ENCODE measurements around the gene GNAL.
"Not testable (repeated sequence)": the region's sequence is repeated elsewhere in the genome, so short reads cannot be mapped to it uniquely, and the experiment has no call there.

GNAL gene

DNA sequence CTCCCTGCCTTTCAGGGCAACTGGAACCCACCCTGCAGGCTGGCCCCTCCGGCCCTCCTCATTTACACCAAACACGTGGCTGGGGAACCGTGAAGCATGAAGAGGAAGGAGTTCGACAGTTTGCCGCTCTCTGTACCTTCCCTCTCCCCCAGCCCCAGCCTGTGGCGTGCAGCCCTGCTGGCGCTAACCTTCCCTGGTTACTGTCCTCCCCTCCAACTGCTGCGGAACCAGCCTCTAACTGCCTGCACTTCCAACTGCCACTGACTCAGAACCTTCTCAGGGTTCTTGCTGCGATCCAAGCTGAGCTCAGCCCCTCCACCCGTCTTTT is 19.2 kb upstream of the GNAL start:
- no peak for DNase-seq

DNA sequence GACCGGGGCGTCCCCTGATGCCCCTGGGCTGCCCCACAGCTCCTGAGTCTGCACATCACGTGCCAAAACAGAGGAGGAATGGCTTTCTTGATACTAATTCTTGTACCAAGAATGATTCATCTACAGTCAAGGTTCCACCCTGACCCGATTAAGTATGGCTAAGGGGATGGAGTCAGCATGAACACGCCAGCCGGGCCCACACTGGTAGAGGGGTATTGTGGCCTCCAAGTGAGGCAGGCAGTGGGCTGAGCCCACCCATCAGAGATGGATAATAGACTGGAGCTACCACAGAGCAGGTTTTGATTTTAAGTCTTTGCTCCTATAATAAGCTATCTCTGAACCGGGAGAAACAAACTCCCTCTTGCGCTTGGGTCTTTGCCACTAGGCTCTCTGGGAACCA is 17.9 kb upstream of the GNAL start:
- DNase-seq, result no peak

DNA sequence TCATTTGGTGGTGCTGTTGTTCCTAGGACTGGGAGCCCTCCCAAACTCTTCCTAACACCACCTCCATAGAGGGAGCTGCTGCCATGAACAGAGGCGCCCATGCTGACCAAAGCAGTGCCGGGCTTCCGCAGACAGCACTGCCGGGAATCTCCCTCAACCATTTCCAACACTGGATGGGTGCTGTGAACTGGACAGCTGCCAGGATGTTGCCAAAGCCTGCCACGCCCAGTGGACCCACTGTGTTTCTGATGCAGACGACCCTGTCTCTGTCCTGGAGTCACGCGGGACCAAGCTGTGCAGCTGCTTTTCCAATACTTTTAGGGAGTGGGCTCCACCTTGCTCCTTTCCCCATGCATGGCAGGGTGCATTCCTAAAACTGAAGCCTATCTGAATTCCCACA is 16.9 kb upstream of the GNAL start:
- no peak for DNase-seq

DNA sequence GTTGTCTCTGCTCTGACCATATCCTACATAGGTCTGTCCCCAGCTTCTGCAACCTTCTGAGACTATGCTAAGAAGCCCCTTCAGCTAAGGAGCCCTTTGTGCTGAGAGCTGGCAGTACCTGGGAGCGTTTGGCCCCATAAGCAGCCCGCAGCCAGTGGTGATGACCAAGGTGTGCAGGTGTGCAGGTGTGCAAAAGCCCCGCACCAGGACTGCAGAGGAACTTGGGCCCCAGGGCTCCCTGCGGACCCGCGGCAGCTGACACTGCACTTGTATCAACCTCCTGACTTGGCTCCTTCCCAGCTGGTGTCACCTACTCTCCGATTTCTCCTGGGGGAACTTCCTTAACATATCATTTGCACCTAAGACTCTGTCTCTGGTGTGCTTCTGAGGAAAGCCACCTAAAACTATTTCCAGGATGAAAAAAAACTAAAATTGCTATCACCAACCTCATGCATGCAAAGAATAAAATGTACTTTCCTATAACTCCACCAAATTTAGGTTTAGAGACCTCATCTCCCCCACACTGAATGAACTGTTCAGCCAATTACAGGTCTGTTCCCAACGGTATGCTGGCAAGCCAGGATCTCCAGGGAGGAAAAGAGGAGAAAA is 16.1 kb upstream of the GNAL start:
- DNase-seq, result no peak

DNA sequence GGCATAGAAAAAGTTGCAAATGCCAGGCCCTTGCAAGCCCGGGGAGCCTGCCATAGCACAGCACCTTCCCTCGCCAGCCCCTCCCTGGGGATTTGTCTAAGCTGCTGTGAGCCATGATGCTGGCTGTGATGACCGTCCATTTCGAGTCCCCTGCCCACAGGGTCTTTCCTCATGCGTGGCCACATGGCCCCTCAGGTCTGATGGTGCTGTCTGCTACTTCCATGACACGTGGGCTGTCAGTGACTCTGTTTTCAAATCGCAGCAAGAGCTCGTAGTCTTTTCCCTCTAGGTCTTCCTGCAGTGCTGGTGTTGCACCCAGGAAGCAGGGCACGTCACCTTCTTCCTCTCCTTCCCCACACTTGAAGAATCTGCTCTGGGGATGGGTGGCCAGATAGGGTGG is 15.5 kb upstream of the GNAL start:
- no peak for DNase-seq

DNA sequence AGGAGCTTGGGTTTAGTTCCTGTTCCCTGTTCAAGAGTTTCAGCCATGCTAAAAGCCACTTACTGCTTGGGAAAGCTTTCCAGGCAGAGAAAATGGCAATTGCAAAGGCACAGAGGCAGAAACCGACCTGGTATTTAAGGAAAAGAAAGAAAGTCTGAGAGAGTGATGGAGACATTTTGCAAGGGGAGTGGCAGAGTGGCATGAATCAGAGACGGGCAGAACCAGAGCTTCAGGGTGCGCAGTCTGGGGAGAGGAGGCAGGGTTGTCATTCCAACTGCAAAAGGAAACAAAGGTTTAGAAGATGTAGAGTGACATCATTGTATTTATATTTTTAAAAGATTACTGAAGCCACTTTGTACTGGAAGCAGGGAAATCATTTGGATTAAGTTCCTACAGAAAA is 14.9 kb upstream of the GNAL start:
- no peak for DNase-seq

DNA sequence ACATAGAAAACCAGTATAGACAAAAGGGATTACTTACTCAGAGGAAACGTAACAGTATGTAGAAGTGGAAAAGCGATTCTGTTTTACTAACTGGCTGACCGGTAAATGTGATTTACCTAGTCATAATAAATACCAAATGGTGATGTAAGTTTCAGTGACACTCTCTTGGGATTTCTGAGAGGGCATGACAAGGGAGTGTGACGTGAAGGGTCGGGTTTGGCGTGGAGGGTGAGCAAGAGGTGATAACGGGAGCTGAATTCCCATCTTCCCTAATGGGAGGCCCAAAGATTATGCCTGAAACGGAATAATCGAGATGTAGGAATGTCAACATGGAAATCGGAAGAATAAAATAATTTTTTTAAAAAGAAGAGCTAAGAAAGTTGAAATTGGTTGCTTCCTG is 12.7 kb upstream of the GNAL start:
- no peak for DNase-seq

DNA sequence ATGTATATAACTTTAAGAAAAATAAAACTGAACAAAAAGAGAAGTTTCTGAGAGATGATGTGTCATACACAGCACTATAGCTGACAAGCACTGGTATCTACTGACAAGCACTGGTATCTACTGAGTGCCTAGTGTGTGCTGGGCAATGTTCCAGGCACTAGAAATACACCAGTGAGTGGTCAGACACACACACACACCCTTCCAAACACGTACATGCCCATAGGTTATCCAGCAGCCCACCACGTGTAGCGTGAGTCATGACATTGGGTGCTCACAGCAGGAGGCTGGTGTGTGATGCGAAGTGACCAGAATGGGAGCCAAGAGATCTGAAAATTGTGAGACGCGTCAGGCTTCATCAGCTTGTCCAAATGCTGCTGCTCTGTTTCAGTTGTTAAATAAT is 12.2 kb upstream of the GNAL start:
- no peak for DNase-seq

DNA sequence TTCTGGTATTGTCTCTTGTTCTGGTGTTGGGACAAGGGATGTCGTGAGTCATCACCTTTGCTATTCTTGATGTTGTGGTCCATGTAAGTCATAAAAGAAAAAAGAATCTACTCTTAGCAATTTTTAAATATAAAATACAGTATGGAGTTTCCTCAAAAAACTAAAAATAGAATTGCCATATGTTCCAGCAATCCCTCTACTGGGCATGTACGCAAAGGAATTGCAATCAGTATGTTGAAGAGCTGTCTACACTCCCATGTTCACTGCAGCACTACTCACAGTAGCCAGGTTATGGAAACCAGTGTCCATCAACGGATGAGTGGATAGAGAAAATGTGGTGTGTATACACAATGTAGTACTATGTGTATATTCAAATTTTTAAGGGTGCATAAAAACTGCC is 10.9 kb upstream of the GNAL start:
- DNase-seq, result no peak

DNA sequence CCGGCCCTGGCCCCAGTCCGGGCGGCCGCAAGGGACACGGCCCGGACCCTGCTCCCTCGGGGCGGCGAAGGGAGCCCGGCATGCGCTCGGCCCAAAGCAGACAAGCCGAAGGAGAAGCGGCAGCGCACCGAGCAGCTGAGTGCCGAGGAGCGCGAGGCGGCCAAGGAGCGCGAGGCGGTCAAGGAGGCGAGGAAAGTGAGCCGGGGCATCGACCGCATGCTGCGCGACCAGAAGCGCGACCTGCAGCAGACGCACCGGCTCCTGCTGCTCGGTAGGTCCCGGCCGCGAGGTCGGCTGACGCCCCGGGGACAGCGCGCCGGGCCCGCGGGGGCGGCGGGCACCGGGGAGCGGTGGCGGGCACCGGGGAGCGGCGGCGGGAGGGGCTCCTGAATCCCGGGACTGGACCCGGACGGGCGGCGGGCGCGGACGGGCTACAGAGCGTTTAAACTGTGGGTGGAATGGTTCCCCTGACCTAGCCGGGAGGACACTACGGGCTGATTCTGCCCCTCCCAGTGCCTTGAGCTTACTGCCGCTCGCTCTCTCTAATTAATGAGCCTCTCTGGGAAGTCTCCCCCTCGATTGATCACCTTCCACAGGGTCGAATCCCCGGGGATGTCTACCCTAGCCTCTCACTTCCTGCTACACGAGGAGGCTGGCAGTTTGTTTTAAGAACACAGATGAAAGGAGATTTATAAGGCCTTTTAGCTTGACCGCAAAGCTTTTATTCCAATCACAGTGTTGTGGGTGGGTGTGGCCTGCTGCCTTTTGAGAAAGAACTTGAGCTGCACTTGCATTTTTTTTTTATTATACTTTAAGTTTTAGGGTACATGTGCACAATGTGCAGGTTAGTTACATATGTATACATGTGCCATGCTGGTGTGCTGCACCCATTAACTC is 853 bp downstream of the GNAL start:
- DNase-seq, result peak in 1 of 2 donors; percentile 24

DNA sequence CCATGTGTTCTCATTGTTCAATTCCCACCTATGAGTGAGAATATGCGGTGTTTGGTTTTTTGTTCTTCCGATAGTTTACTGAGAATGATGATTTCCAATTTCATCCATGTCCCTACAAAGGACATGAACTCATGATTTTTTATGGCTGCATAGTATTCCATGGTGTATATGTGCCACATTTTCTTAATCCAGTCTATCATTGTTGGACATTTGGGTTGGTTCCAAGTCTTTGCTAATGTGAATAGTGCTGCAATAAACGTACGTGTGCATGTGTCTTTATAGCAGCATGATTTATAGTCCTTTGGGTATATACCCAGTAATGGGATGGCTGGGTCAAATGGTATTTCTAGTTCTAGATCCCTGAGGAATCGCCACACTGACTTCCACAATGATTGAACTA is 1.6 kb downstream of the GNAL start:
- DNase-seq, result not testable (repeated sequence)

DNA sequence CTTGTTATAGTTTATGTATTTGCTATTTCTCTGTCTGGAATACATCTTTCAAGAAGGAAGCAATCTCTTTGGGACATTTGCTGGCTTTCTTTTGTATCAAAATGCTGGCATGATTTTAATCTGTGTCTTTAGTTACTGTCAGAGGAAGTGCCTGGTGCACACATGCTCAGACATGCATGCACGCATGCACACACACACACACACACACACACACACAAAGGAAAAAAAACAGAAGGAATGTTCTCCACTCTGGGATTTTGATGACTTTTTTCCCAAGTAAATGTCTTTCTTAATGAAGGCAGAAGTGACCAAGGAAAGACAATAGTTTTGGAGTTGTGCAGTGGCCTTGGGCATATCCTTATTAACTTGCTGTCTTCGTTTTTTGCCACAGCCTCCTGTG is 6.7 kb downstream of the GNAL start:
- no peak for DNase-seq

DNA sequence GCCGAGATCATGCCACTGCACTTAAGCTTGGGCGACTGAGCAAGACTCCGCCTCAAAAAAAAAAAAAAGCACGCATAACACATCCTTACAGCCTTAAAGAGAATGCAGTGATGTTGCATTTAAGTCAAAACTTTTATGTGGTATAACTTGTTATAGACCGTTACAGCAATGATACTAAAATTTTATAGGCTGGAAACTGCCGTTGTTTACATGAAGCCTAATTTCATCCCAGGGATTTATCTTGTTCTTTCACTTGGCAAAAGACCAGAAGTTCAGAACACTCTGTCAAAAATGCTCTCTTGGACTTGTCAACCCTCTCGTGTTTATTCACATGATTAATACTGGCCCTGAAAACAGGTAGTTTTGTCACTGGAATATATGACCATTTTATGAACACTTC is 7.4 kb downstream of the GNAL start:
- no peak for DNase-seq

DNA sequence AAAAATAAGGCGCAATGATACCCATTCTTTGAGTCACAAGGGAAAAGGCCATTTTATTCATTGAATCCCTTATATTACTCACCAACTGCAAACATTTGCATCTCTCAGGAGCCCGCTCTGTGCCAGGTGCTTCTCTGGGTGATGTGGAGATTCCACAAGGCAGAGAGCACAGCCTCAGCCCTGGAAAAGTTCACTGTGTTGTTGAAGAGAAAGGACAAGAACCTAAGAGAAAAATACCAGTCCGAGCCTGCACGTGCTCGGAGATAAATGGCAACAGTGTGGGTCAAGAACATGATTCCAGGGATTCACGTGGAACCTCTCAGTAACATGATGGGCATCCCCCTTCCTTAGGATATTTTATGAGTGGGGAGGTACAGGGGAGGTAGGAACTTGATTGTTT is 11.8 kb downstream of the GNAL start:
- DNase-seq, result no peak

DNA sequence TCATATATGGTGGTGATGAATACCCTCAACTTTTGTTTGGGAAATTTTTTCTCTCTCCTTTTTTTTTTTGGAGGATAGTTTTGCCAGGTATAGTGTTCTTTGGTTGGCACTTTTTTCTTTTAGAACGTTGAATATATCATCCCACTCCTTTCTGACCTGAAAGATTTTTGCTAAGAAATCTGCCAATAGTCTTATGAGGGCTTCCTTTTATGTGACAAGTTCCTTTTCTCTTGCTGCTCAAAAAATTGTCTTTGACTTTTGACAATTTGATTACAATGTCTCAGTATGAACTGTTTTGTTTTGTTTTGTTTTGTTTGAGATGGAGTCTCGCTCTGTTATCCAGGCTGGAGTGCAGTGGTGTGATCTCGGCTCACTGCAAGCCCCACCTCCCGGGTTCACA is 21.5 kb downstream of the GNAL start:
- no peak for DNase-seq

DNA sequence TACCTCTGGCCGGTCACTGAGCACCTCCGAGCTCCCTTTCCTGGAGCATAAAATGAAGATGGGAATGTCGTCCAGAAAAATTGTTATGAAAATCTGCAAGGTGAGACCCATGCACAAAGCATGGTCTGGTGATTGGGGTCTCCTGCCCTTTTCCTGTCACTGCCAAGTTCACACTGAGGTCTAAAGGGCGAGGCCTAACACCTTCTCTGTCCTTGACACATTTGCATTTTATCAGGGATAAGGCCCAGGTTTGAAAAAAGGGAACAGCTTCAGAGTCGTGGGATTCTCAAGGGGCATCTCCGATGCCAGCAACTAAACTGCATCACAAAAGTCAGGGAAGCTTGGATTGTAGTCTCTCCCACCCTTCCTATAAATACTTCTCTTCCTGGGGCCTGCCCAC is 24.7 kb downstream of the GNAL start:
- no peak for DNase-seq

DNA sequence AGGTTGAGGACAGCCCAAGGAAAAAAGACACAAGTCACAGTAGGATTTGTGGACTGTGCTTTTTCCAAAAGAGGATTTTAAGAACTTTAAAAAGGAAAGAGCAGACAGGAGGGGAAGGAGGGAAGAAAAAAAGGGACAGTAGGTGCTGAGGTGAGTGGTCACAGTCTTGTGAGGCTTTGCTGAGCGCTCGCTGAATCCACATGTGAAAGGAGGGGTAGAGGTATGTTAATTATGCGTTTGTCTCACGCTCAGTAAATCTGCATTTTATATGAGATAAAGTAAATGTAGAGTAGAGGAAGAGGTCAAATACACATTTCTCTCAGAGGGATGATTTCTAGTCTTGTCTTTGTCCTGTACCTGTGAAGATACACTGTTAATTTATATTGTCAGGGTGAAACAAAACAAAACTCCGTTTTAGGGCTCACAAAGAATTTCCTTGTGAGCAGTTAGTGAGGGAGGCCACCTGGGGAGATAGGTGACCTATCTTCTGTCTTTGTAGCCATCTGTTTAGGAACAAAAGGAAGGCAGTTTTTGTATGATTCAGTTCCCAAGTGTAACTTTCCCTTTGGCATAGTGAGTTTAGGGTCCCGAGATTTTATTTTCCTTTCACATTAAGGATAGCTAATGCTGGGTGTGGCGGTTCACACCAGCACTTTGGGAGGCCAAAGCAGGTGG is 25.3 kb downstream of the GNAL start:
- no peak for DNase-seq

DNA sequence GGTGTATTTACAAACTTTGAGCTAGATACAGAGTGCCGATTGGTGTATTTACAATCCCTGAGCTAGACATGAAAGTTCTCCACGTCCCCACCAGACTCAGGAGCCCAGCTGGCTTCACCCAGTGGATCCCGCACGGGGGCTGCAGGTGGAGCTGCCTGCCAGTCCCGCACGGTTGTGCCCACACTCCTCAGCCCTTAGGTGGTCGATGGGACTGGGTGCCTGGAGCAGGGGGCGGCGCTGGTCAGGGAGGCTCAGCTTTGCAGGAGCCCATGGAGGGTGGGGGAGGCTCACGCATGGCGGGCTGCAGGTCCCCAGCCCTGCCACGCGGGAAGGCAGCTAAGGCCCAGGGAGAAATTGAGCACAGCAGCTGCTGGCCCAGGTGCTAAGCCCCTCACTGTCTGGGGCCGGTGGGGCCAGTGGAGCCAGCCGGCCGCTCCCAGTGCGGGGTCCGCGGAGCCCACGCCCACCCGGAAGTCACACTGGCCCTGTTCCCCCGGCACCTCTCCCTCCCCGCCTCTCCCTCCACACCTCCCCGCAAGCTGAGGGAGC is 27.8 kb downstream of the GNAL start:
- not testable (repeated sequence) for DNase-seq

DNA sequence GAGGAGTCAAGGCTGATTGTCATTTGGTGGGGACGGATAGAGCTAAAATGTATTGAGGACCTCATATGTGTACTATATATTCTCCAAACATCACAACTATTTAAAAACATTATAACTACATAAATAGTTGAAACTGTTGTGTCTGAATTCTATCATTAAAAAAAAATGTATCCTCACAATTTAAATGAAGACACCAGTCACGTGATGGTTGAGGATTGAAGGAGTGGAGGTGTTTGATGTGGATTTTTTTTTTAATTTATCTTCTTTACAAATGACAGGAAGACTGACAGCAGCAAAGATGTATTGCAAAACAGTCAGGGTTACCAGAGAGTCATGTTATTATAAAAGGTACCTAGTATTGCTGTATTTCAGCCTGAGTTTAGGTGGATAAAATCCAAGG is 30.0 kb downstream of the GNAL start:
- DNase-seq, result no peak

DNA sequence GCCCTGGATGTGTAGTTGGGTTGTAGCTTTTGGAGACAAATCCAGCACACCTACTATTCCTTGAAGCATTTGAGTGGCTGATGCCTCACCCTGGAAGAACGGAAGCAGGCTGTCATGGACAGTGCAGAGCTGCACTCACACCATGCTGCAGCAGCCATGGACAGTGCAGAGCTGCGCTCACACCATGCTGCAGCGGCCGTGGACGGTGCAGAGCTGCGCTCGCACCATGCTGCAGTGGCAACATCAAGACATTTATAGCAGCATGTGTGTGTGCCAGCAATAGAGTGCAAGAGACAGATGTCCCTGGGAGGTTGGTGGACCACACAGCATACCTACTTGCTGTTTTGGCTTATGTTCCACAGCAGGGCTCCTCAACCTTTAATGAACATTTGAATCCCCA is 30.6 kb downstream of the GNAL start:
- DNase-seq, result no peak

DNA sequence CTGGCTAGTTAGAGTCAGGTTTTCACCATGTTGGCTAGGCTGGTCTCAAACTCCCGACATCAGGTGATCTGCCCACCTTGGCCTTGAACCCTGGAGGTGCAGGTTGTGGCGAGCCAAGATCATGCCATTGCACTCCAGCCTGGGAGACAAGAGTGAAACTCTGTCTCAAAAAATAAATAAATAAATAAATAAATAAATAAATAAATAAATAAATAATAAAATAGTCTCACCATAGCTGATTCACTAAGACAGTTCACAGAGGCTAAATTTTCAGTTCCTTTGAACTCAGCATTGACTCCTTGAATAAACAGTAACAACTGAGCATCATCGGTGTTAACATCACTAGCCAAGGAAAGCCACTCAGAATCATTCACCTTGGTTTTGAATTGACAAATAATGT is 32.7 kb downstream of the GNAL start:
- no peak for DNase-seq

DNA sequence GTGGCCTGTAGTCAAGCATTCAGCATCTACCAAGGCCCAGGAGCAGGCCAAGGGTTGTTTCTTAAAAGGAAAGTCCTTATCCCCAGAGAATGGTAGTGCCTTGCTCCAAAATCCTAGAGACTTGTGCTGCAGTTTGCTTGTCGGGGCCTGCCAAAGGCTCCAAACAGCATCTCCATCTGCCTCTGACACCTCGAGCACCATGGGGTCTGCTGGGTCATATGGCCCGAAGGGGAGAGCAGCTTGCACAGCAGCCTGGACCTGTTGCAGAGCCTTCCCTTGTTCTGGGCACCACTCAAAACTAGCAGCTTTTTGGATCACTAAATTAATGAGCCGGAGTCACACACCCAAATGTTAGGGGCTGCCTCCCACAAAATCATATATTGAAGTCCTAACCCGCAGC is 35.7 kb downstream of the GNAL start:
- DNase-seq, result no peak

DNA sequence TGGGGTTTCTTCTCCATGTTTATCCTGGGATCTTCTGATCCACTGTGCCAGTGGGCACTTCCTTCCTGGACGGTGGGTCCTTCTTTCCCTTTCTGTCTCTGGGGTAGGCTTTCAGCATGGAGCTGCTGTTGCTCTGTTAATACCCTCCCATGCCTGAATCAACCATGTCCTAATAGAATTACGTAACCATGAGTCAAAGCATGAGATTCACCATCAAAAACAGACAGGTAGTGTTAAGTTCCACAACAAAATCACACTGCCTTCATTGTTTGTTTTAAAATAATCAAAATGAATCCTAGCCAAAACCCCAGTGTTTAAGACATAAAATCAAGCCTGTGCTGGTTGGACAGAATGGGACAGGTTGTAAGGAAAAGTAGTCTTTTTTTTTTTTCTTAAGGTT is 37.5 kb downstream of the GNAL start:
- DNase-seq, result no peak

DNA sequence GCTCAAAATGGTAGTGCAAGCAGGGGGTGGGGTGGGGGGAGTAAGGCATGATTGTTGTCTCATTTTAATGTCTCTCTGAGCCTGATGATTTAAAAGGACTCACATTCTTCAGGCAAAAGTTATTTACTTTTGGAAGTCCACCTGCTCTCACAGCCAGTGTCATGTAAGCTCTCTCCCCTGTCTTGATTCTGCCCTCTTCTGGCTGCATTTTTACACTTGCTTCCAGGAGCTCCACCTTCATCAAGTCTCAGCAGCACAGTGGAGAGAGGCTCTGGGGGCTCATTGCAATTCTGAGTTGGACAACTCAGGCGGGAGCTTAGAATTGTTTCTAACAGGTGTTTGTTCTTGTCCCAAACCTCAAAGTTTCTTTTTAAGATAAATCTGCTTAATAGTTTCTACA is 39.2 kb downstream of the GNAL start:
- no peak for DNase-seq

Measured in stimulated activated CD4-positive, alpha-beta T cell treated with anti-CD3 and anti-CD28 coated beads, Interleukin-2, amount 100 ng/mL, for 24 hours (primary cell).